HG02678 (cell line): ENCODE data around the gene CLIC5.
A peak's percentile ranks its signal among the peaks of the same experiment; 100 is the strongest.

Source experiments
- ATAC-seq: cut with Tn5 transposase; IDR thresholded peaks from one replicate; pipeline ENCODE4 v1.9.1; 2021; ENCODE audit warnings: mild to moderate bottlenecking, moderate library complexity; ENCODE audit not compliant: unreplicated experiment

CLIC5 gene

GRCh38 chr6:45966797-45967196 is 48.9 kb downstream of the CLIC5 start:
- peak; percentile 50 for ATAC-seq

DNA sequence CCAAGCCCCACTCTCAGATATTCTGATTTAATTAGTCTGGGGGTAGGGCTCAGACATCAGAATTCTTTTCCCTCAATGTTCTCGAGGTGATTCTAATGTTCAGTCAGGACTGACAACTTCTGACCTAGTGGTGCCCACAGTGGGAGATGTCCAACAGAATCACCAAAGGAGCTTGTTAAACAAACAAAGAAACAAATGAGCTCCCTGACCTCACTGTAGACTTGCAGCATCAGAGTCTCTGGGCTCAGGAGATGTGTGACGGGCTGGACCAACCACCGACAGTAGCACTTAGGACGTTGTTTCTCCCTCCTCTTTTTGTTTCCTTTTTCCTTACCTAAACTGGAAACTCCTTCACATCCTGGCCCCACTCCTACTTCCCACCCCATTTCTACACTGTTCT is 49.3 kb downstream of the CLIC5 start:
- no peak for ATAC-seq

DNA sequence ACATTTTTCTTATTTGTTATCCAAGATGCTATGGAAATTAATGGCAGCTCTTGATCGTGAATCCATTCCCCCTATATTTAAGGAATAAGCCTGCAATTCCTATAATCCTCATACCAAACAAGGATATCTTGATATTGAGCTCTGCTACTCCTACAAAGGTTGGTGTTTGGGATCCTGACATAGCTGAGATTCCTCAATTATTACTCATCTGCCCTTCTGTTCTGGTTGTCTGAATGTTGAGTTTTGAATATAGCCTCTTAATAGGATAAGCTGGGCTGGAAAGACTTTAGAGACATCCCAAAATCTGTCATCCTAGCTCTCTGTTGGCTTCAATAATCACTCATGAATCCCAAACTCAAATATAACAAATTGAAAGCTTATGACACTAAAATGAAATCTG is 49.9 kb downstream of the CLIC5 start:
- no peak for ATAC-seq

- ATAC-seq: no peak
Measured at GRCh38 chr6:45965007-45965406, 50.7 kb downstream of the CLIC5 start.

- ATAC-seq: no peak
Measured at GRCh38 chr6:45964300-45964699, 51.4 kb downstream of the CLIC5 start.

DNA sequence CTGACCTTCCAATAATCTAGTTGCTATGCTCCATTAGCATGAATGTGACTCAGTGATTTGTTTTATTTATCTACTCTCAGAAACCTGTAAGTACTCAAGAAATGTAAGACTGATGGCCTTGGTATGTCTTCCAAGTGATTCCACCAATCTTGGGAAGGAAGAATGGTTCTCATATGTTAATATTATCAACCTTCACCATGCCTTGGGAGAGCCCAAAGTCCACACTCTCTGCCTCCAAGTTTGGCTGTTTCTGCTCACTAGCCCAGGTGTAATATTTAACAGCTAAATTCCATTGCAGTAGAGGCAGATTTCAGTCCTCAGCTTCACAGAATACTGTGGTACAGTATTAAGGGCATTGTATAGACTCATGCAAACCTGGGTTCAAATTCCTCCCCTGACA is 51.8 kb downstream of the CLIC5 start:
- ATAC-seq: no peak

DNA sequence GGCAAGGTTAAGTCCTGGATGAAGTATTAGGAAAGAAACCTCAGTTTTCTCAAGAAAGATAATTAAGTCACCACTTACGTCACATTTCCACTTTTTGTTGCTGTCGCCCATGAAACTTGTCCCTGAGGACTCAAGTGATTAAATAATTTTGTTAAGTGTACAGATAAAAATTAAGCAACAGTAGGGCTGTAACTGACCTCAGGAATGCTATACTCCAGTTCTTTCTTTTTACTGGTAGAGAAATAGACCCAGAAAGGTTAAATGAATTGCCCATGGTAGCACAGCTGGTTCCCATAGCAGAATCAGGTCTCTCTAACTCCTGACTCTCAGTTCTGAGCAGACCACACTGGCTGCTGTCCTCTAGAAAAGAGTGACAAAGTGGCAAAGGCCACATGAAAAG is 54.5 kb downstream of the CLIC5 start:
- ATAC-seq: no peak

DNA sequence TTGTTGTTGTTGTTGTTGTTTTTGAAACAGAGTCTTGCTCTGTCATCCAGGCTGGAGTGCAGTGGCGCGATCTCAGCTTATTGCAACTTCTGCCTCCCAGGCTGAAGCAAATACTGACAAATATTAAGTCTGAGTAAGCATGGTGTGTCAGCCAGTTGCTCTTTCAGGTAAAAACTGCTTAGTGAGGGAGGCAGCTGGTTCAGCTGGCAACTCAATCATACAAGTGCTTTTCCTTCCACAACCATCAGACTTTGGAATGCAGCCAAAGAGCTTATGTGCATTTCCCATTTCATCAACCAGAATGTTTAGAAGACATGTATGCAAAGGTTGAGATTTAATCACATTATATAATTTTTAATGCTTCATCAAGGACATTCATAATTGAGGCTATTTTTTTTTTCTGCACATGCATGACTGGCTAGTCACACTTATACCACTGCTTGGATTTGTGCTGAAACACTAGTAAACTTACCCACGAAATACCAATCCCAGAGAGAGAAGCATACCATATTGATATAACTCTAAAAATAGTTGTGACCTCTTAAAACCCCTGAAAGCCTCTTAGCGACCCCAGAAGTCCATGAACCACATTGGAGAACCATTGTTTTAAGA is 56.0 kb downstream of the CLIC5 start:
- no peak for ATAC-seq

DNA sequence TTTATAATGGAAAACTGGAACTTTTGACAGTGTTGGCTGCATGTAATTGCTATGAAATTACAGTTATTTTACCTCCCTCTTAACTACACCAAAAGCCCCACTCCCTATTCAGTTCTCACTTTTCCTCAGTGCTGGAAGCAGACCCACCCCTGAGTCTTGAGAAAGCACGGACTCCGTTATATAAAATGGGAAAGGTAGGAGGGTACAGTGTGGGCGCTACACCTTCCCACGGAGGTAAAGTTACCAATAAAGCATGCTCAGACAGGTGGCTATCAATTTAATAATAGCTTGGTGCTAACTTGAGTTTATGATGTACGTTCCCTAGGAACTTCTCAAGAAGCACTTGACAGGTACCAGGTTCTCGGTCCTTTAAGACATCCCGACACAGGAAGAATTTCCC is 59.0 kb downstream of the CLIC5 start:
- ATAC-seq: no peak

- ATAC-seq: no peak
Measured at GRCh38 chr6:45956176-45956575, 59.5 kb downstream of the CLIC5 start.

DNA sequence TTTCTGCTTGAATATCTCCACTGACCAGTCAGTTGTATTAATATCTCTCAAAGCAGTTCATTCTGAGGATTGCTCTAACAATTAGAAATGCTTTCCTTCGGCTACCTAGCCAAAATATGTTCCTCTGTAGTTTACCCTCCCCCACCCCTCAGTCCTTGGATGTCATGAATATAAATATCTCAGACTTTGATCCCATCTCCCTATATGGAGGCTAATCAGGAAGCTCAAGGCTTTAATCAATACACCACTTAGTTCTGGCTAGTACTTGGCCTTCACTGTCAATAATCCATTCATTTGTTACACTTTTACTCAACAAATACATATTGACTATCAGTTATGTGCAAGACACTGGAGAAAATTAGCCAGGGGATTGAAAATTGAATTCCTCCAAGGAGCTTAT is 60.1 kb downstream of the CLIC5 start:
- no peak for ATAC-seq

- no peak for ATAC-seq
Measured at GRCh38 chr6:45952546-45952945, 63.1 kb downstream of the CLIC5 start.

DNA sequence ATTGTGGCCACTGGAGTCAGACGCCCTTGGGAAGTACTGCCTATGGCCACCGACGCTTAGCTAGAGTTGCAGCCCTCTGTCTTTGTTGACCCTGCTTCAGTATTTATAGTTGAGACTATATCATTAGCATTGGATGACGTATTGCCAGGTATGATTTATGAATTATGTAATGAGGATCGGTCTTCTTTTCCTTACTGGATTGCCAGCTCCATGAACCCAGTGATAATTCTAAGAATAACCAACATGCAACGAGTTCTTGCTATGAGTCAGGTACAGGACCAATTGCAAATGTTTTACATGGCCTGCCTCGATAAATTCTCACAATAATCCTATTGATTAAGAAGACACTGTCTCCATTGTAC is 63.5 kb downstream of the CLIC5 start:
- no peak for ATAC-seq

DNA sequence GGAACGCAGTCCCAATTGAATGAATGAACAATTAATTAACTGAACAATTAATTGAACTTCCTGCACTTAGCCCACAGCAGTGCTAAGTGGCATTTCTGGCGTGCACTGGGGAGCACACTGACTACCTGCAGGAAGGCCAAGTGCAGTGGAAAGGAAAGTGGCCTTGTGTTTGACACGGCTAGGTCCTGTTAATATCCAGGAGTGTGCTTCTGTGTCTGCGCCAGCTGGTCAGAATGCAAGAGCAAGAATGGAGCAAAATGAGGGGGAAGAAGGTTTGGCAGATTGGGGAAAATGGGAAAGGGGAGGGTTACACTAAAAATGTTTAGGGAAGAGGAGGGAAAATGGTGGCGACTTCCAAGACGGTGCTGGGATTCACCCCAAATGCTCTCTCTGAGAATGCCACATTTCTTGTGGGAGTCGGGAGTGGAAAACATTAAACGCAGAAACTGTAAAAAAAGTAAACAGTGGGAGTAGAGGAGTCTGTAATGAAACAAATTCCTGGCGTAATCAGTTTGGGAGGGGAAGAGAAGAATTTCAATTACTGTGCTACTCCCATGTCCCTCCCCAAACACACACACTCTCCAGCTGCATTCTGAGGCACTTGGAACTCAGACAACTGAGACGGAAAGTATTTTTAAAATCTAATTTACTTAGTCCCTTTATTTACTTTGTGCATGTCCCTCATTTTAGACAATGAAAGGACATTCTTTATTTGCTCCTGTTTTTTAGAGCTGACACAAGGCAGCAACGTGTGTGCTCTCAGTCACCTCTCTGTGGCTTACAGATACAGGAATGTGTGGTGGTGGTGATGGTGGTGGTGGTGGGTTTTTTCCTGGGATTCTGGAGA is 64.1 kb downstream of the CLIC5 start:
- no peak for ATAC-seq

DNA sequence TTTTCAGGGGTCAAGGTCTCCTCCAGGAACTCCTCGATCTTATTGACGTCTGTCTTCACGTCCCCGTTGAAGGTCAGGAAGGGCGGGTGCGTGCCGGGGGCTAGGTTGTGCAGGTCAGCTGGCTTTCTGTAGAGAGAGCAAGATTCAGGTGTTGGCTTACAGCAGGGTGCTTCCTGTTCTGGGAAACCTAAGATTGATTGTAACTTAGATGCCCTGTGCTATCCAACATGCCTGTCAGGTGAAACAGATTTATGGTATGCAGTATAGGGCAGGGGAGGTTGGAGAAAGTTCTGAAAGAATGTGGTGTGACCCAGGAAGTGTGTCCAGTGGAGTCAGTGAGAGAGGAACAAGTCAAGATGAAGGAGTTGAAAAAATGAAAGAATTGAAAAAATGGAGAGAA is 66.4 kb downstream of the CLIC5 start:
- ATAC-seq: no peak

GRCh38 chr6:45947807-45948206 is 67.9 kb downstream of the CLIC5 start:
- no peak for ATAC-seq

- no peak for ATAC-seq
Measured at GRCh38 chr6:45946887-45947286, 68.8 kb downstream of the CLIC5 start.

- ATAC-seq: no peak
Measured at GRCh38 chr6:45946352-45946751, 69.3 kb downstream of the CLIC5 start.

GRCh38 chr6:45942953-45943352 is 72.7 kb downstream of the CLIC5 start:
- no peak for ATAC-seq

- ATAC-seq: no peak
Measured at GRCh38 chr6:45933855-45934254, 81.8 kb downstream of the CLIC5 start.

DNA sequence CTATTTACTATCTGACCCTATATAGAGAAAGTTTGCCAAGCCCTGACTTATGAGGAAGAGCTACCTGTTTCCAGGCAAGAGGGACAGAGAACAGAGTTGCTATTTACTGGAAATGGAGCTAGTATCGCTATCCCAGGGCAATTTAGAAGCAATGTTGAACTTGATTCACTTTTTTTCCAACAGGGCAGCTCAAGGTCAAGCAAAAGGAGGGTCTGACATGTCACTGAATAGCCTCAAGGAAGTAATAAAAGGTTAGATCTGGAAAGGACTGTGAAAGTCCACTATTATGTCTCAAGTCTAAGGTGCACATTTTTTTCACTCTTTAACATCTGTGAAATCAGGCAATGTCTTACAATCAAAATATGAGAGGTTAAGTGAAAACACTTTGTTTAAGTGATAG is 84.4 kb downstream of the CLIC5 start:
- no peak for ATAC-seq

- ATAC-seq: no peak
Measured at GRCh38 chr6:45930420-45931040, 85.1 kb downstream of the CLIC5 start.
